Fibroblast of mammary gland (primary cell): Measurements from ENCODE around the gene ABCD4.

Experiments used
- DNase-seq: peaks from one replicate; pipeline ENCODE4 v3.0.0-alpha.2; 2010; ENCODE audit warnings: low read depth
- H3K4me3 ChIP-seq: 2 replicates; pipeline ENCODE4 v1.5.1; 2011; ENCODE audit warnings: low read depth, mild to moderate bottlenecking, low read length, moderate library complexity; ENCODE audit not compliant: control insufficient read depth
- CTCF ChIP-seq: conservative IDR thresholded peaks from 2 replicates; pipeline ENCODE4 v1.5.1; 2011; ENCODE audit warnings: low read depth, low read length, inconsistent platforms; ENCODE audit not compliant: control insufficient read depth, insufficient read depth

Gene ABCD4

GRCh38 chr14:74255281-74255680 lies 47.5 kb downstream of the ABCD4 start:
- no peak overlapping the region for H3K4me3 ChIP-seq
- no peak for DNase-seq
- TF ChIP-seq CTCF: no peak

- H3K4me3 ChIP-seq: no peak overlapping the region
- no peak for TF ChIP-seq CTCF
- no peak for DNase-seq
Measured at GRCh38 chr14:74249433-74250375, 53.0 kb downstream of the ABCD4 start.

GRCh38 chr14:74248017-74248416 lies 54.7 kb downstream of the ABCD4 start:
- no peak for DNase-seq
- no peak for TF ChIP-seq CTCF

GRCh38 chr14:74246542-74246941 lies 56.2 kb downstream of the ABCD4 start:
- H3K4me3 ChIP-seq: no peak overlapping the region
- TF ChIP-seq CTCF: no peak
- DNase-seq: no peak

More at GRCh38 chr14:74248017-74248416, 54.7 kb downstream of the ABCD4 start:
- H3K4me3 ChIP-seq: no peak overlapping the region

- TF ChIP-seq CTCF: no peak
- no peak for DNase-seq
- no peak overlapping the region for H3K4me3 ChIP-seq
Measured at GRCh38 chr14:74245292-74245691, 57.4 kb downstream of the ABCD4 start.

- no peak for DNase-seq
Measured at GRCh38 chr14:74244115-74244514, 58.6 kb downstream of the ABCD4 start.

More at GRCh38 chr14:74244115-74244514, 58.6 kb downstream of the ABCD4 start:
- H3K4me3 ChIP-seq: no peak overlapping the region
- no peak for TF ChIP-seq CTCF
